ENCODE measurements around the gene SELENOH. TPM values are rescaled to one million over a fixed set of nuclear protein-coding genes. Genes with fewer than 3 reads are reported as not detected.
A peak's percentile ranks its signal among the peaks of the same experiment; 100 is the strongest.

SELENOH gene
- total RNA-seq, 6 experiments from 2014 or later = 57.1 to 110 (median 70.7) TPM

DNA sequence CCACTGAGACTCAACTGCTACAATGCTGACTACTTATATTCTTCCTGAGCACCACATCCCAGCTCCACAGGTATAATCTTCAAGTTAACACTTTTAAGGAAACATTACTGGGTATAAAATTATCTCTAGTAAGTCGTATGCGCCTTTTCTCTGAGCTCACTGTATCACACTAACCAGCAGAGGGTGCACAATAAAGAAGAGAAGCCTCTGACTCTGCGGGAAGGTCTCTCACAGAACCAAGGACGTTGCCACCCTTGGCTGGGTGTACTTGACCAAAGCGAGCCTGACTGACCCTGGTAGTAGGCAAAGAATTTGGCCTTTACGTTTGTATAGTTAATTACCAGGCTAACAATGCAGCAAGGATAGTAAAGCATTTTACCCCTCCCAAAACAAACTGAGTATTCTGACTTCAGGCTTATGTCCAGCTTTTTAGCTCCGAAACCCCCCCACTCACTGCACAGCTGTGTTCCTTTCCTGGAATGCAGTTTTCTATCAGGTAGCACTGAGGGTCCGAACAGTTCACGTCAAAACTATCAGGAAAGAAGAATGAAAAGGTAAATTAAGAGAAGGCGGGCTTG, 10.5 kb downstream of the SELENOH start, which contains the start of gene BTBD18:
TSS of gene BTBD18 (minus strand) at position 144 of the 578 bp plus-strand sequence. CDS start 631 bp downstream, outside the sequence.
- Histone ChIP-seq H3K4me1 (peaks cover 0 to 3% (median 0%) of the 10 kb centered on the region in 4 donors), H3K27ac (no peak within 1 kb of the TSS), H3K36me3 (no peaks in the 10 kb centered on the region), H3K27me3 (no peaks in the 10 kb centered on the region), H3K4me3 (no peak within 1 kb of the TSS), H3K9me3 (no peaks in the 10 kb centered on the region)
- no peak for TF ChIP-seq POLR2A (IDR thresholded peaks at IDR 0.05)
- TF ChIP-seq, protein P1, sequence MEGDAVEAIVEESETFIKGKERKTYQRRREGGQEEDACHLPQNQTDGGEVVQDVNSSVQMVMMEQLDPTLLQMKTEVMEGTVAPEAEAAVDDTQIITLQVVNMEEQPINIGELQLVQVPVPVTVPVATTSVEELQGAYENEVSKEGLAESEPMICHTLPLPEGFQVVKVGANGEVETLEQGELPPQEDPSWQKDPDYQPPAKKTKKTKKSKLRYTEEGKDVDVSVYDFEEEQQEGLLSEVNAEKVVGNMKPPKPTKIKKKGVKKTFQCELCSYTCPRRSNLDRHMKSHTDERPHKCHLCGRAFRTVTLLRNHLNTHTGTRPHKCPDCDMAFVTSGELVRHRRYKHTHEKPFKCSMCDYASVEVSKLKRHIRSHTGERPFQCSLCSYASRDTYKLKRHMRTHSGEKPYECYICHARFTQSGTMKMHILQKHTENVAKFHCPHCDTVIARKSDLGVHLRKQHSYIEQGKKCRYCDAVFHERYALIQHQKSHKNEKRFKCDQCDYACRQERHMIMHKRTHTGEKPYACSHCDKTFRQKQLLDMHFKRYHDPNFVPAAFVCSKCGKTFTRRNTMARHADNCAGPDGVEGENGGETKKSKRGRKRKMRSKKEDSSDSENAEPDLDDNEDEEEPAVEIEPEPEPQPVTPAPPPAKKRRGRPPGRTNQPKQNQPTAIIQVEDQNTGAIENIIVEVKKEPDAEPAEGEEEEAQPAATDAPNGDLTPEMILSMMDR (IDR thresholded peaks at IDR 0.05) = peak; percentile 50 to 60 (median 56)
- intact Hi-C loops (cut with DNase I) = loop anchor here in 1 of 2 donors (5.0 kb wide), 1 partner anchor 51 kb away; no protein-coding TSS in a partner anchor
- 34% methylated on average over 10 of the region's 10 CpGs for WGBS (ENCODE audit: insufficient coverage, low coverage, low lambda C conversion rate, missing lambda C conversion rate)
- peak; percentile 91 to 95 (median 94) for ATAC-seq
- DNase-seq = no peak

DNA sequence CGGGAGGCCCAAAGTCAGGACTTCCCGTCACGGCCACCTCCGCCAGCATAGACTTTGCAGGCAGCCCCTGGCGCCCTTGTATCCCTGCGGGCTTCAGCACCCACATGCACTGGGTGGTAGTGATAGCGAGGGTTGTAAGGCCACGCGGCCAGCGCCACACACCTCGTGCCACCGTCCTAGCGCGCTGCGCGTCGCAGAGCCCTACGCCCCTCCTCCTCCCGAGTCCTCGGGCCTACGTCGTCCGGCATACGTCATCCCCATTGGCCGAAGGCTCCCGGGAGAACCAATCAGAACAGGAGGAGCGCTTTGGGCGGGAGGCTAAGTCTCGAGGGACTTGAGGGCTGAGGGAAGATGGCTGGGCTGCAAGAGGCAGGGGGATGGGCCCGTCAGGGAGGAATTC, 11.7 kb downstream of the SELENOH start:
- no peak overlapping the region for H3K4me3 ChIP-seq
- no peak for TF ChIP-seq POLR2A (IDR thresholded peaks at IDR 0.05)
- TF ChIP-seq, protein P1 (IDR thresholded peaks at IDR 0.05) = no peak
- no peaks in the 10 kb centered on the region for H3K36me3 ChIP-seq
- no peaks in the 10 kb centered on the region for H3K27me3 ChIP-seq
- WGBS (ENCODE audit: insufficient coverage, low coverage, low lambda C conversion rate, missing lambda C conversion rate) = 96% methylated on average over 23 of the region's 30 CpGs
- H3K4me1 ChIP-seq = peaks cover 0 to 3% (median 0%) of the 10 kb centered on the region in 4 donors
- intact Hi-C loops (cut with DNase I) = loop anchor here in 1 of 2 donors (5.0 kb wide), 1 partner anchor 49 kb away; no protein-coding TSS in a partner anchor
- ATAC-seq = peak in 1 of 4 donors; percentile 36
- H3K27ac ChIP-seq = no peak overlapping the region
- DNase-seq = no peak
- H3K9me3 ChIP-seq = no peaks in the 10 kb centered on the region

DNA sequence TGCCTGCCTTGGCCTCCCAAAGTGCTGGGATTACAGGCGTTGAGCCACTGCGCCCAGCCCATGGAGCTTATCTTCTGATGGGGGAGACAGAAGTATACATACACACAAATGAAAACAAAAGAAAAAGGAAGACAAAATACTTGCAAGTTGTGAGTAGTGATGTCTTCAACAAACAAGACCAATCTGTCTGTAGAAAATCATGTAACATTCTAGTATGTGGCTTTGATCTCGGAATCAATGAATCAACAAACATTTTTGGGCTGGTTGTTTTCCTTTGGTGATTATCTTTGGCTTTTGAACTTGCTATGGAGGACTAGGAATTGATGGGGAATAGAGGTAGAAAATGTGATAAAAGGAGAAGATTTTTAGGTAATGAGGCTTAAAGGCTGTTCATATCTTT, 16.9 kb downstream of the SELENOH start:
- TF ChIP-seq, protein P1 (IDR thresholded peaks at IDR 0.05) = no peak
- no peak for TF ChIP-seq POLR2A (IDR thresholded peaks at IDR 0.05)
- ATAC-seq (no peak), DNase-seq (no peak)
- Histone ChIP-seq H3K36me3 (no peaks in the 10 kb centered on the region), H3K27ac (no peak overlapping the region), H3K4me3 (no peak overlapping the region), H3K4me1 (peaks cover 0 to 5% (median 0%) of the 10 kb centered on the region in 4 donors), H3K27me3 (no peaks in the 10 kb centered on the region), H3K9me3 (no peaks in the 10 kb centered on the region)
- intact Hi-C loops (cut with DNase I) = no loop called here
- 59% methylated on average over 3 of the region's 3 CpGs for WGBS (ENCODE audit: insufficient coverage, low coverage, low lambda C conversion rate, missing lambda C conversion rate)

GRCh38 chr11:57761301-57762234, 20.3 kb downstream of the SELENOH start, which contains the start of gene CTNND1:
TSS of gene CTNND1 (plus strand) at chr11:57761802. CDS start at chr11:57791479, 29,677 bp downstream.
- Histone ChIP-seq H3K9me3 (no peaks in the 10 kb centered on the region), H3K4me1 (peaks cover 0 to 31% (median 10%) of the 10 kb centered on the region in 4 donors), H3K27ac (peak within 1 kb of the TSS; percentile 89 to 98 (median 95)), H3K36me3 (no peaks in the 10 kb centered on the region), H3K27me3 (no peaks in the 10 kb centered on the region), H3K4me3 (peak within 1 kb of the TSS; percentile 54 to 60 (median 57))
- peak; percentile 83 to 91 (median 85) for DNase-seq
- intact Hi-C loops (cut with DNase I) = no loop called here
- TF ChIP-seq POLR2A (IDR thresholded peaks at IDR 0.05) = peak; percentile 91
- TF ChIP-seq, protein P1 (IDR thresholded peaks at IDR 0.05) = no peak
- ATAC-seq = peak; percentile 96 to 99 (median 98)
- 4% methylated on average over 13 of the region's 13 CpGs for WGBS (ENCODE audit: insufficient coverage, low coverage, low lambda C conversion rate, missing lambda C conversion rate)
